Measurements from ENCODE around the gene TRPV4. TPM values are rescaled to one million over a fixed set of nuclear protein-coding genes. Genes with fewer than 3 reads are reported as not detected.

The TRPV4 gene
- total RNA-seq, 4 donors from 2014 or later = not detected

GRCh38 chr12:109815225-109815624, 18.0 kb downstream of the TRPV4 start:
- intact Hi-C loops (cut with DNase I; ENCODE audit: low total_unique reads) (no loop called here), in situ Hi-C loops (cut with MboI; ENCODE audit: low sequenced_read_pairs in 4 of 4) (no loop called here)
- no peaks in the 10 kb centered on the region for H3K4me1 ChIP-seq
- ATAC-seq (no peak), DNase-seq (no peak)
- no peak overlapping the region for H3K4me3 ChIP-seq
- H3K36me3 ChIP-seq = no peaks in the 10 kb centered on the region
- H3K27ac ChIP-seq = no peak overlapping the region
- no peaks in the 10 kb centered on the region for H3K9me3 ChIP-seq
- TF ChIP-seq CTCF (IDR thresholded peaks at IDR 0.05 in 4 of 5, conservative IDR thresholded peaks at IDR 0.05 in 1 of 5) = no peak
- no peak for TF ChIP-seq POLR2A (IDR thresholded peaks at IDR 0.05)
- peaks cover 0 to 6% (median 0%) of the 10 kb centered on the region in 3 donors for H3K27me3 ChIP-seq

GRCh38 chr12:109814600-109815150, 18.5 kb downstream of the TRPV4 start:
- in situ Hi-C loops (cut with MboI; ENCODE audit: low sequenced_read_pairs in 4 of 4) (no loop called here), intact Hi-C loops (cut with DNase I; ENCODE audit: low total_unique reads) (no loop called here)
- H3K27me3 ChIP-seq = peaks cover 0 to 6% (median 0%) of the 10 kb centered on the region in 3 donors
- no peaks in the 10 kb centered on the region for H3K36me3 ChIP-seq
- TF ChIP-seq POLR2A (IDR thresholded peaks at IDR 0.05) = no peak
- no peak for TF ChIP-seq CTCF (IDR thresholded peaks at IDR 0.05 in 4 of 5, conservative IDR thresholded peaks at IDR 0.05 in 1 of 5)
- ATAC-seq (no peak), DNase-seq (no peak)
- no peaks in the 10 kb centered on the region for H3K9me3 ChIP-seq
- H3K4me3 ChIP-seq = no peak overlapping the region
- H3K27ac ChIP-seq = no peak overlapping the region
- H3K4me1 ChIP-seq = no peaks in the 10 kb centered on the region

- TF ChIP-seq POLR2A (IDR thresholded peaks at IDR 0.05) = no peak
- no peak for TF ChIP-seq CTCF (IDR thresholded peaks at IDR 0.05 in 4 of 5, conservative IDR thresholded peaks at IDR 0.05 in 1 of 5)
- Histone ChIP-seq H3K9me3 (no peaks in the 10 kb centered on the region), H3K4me3 (no peak overlapping the region), H3K36me3 (no peaks in the 10 kb centered on the region), H3K4me1 (no peaks in the 10 kb centered on the region), H3K27me3 (peaks cover 0 to 6% (median 0%) of the 10 kb centered on the region in 3 donors), H3K27ac (no peak overlapping the region)
- DNase-seq (no peak), ATAC-seq (no peak)
- intact Hi-C loops (cut with DNase I; ENCODE audit: low total_unique reads) (no loop called here), in situ Hi-C loops (cut with MboI; ENCODE audit: low sequenced_read_pairs in 4 of 4) (no loop called here)
Observed at GRCh38 chr12:109813810-109814416, 19.3 kb downstream of the TRPV4 start.

- in situ Hi-C loops (cut with MboI; ENCODE audit: low sequenced_read_pairs in 4 of 4) = no loop called here
- H3K36me3 ChIP-seq = no peaks in the 10 kb centered on the region
- H3K4me3 ChIP-seq = no peak overlapping the region
- H3K4me1 ChIP-seq = no peaks in the 10 kb centered on the region
- TF ChIP-seq POLR2A (IDR thresholded peaks at IDR 0.05) (no peak), CTCF (IDR thresholded peaks at IDR 0.05 in 4 of 5, conservative IDR thresholded peaks at IDR 0.05 in 1 of 5) (no peak)
- no peaks in the 10 kb centered on the region for H3K27me3 ChIP-seq
- no peaks in the 10 kb centered on the region for H3K9me3 ChIP-seq
- intact Hi-C loops (cut with DNase I; ENCODE audit: low total_unique reads) = no loop called here
- no peak overlapping the region for H3K27ac ChIP-seq
- DNase-seq = no peak
- no peak for ATAC-seq
Observed at GRCh38 chr12:109811624-109811995, 21.6 kb downstream of the TRPV4 start.
